Omental fat pad (tissue), 4 donors: ENCODE data around the gene NKX2-3. TPM values are rescaled to one million over a fixed set of nuclear protein-coding genes. Genes with fewer than 3 reads are reported as not detected.

ENCODE experiments used
- ATAC-seq: fragments of 150-250 bp; one replicate; pipeline ENCODE4 v1.9.1; 2016; ENCODE audit warnings: mild to moderate bottlenecking, moderate library complexity; ENCODE audit not compliant: low FRiP score
- DNase-seq: peaks from one replicate; pipeline ENCODE4 v3.0.0-alpha.2; 2019; ENCODE audit warnings: low spot score
- total RNA-seq, 4 donors: library from RNA; depleted of rRNA; stranded (reverse); fragments of >200 nt; gene quantifications; one replicate each; pipeline ENCODE4 v1.1.0, GENCODE V29; 2016
- TF ChIP-seq, protein P1 (sequence below), 3 donors: fragments of 450-650 bp; IDR thresholded peaks; one replicate each; pipeline ENCODE4 v1.5.1; 2016 to 2017; ENCODE audit warnings: antibody characterized with exemption in 3 of 3, mild to moderate bottlenecking in 3 of 3, moderate library complexity in 2 of 3

Gene NKX2-3
- total RNA-seq, 4 donors from 2014 or later, result 0.36 to 15.4 (median 0.87) TPM

DNA sequence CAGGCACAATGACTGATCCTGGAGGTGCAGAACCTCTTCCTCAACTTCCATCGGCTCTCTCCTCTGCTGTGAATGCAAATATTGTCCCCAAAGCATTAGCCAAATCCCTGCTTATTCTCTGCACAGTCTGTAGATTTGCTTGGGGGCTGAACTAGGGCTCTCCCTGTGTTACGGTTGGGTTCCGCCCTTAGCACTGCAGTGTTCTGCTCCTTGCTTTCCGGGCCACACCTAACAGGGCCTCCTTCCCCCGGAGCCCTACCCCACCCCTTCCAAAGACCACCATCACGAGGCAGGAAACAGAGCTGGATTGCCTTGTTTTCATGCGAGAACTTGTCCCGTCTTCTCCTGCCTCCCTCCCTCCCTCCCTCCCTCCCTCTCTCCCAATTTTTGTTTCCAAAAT is 50.9 kb downstream of the NKX2-3 start:
- DNase-seq, result no peak
- no peak for ATAC-seq
- TF ChIP-seq, protein P1, sequence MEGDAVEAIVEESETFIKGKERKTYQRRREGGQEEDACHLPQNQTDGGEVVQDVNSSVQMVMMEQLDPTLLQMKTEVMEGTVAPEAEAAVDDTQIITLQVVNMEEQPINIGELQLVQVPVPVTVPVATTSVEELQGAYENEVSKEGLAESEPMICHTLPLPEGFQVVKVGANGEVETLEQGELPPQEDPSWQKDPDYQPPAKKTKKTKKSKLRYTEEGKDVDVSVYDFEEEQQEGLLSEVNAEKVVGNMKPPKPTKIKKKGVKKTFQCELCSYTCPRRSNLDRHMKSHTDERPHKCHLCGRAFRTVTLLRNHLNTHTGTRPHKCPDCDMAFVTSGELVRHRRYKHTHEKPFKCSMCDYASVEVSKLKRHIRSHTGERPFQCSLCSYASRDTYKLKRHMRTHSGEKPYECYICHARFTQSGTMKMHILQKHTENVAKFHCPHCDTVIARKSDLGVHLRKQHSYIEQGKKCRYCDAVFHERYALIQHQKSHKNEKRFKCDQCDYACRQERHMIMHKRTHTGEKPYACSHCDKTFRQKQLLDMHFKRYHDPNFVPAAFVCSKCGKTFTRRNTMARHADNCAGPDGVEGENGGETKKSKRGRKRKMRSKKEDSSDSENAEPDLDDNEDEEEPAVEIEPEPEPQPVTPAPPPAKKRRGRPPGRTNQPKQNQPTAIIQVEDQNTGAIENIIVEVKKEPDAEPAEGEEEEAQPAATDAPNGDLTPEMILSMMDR (IDR thresholded peaks at IDR 0.05), result no peak

Other genes starting within 250 kb of the NKX2-3 start
- gene CNNM1, start 203.6 kb upstream of the NKX2-3 start, total RNA-seq, result 1 to 10 TPM in 1 of 4 donors, under 1 TPM in 3; 0.31 to 1.8 (median 0.53) TPM
- gene GOT1, start 102.3 kb upstream of the NKX2-3 start, total RNA-seq, result 10 to 100 TPM in 3 of 4 donors, 1 to 10 TPM in 1; 10.0 to 18.1 (median 14.5) TPM
- 10 to 100 TPM; 30.2 to 45.4 (median 41.7) TPM for gene SLC25A28, start 87.5 kb downstream of the NKX2-3 start, total RNA-seq
- gene ENTPD7, start 126.6 kb downstream of the NKX2-3 start, total RNA-seq, result 10 to 100 TPM in 2 of 4 donors, 1 to 10 TPM in 2; 5.2 to 18.6 (median 9.2) TPM
- gene COX15, start 199.2 kb downstream of the NKX2-3 start, total RNA-seq, result 10 to 100 TPM; 16.8 to 37.7 (median 32.8) TPM
- gene CUTC, start 199.3 kb downstream of the NKX2-3 start, total RNA-seq, result 10 to 100 TPM; 29.7 to 57.5 (median 42.0) TPM
- 1 to 10 TPM in 2 of 4 donors, under 1 TPM in 2; 0.84 to 9.1 (median 1.5) TPM for gene ABCC2, start 249.7 kb downstream of the NKX2-3 start, total RNA-seq